Mesendoderm (in vitro differentiated cells): Measurements from ENCODE around the gene MT1G.

ENCODE experiments used
- DNase-seq: peaks from one replicate; pipeline ENCODE4 v3.0.0; 2013
- H2AK5ac ChIP-seq: 2 replicates; pipeline ENCODE4 v1.6.1; 2013; ENCODE audit warnings: low read length, inconsistent platforms
- H2BK120ac ChIP-seq: 2 replicates; pipeline ENCODE4 v1.6.1; 2013; ENCODE audit warnings: low read depth, mild to moderate bottlenecking, low read length, moderate library complexity, mixed read lengths
- H2BK15ac ChIP-seq: replicated peaks from 2 replicates; pipeline ENCODE4 v1.6.1; 2013; ENCODE audit warnings: low read depth, mild to moderate bottlenecking, moderate library complexity
- H2BK5ac ChIP-seq: 2 replicates; pipeline ENCODE4 v1.6.1; 2013; ENCODE audit warnings: low read length, inconsistent platforms
- H3K18ac ChIP-seq: 2 replicates; pipeline ENCODE4 v1.6.1; 2013; ENCODE audit warnings: mild to moderate bottlenecking, low read length, mixed read lengths
- H3K23ac ChIP-seq: one replicate; pipeline ENCODE4 v1.6.1; 2013; ENCODE audit warnings: low read length
- H3K27ac ChIP-seq: 2 replicates; pipeline ENCODE4 v1.5.1; 2013; ENCODE audit warnings: low read depth, mild to moderate bottlenecking, inconsistent platforms, low read length, moderate library complexity
- H3K27me3 ChIP-seq: 2 replicates; pipeline ENCODE4 v1.6.1; 2013; ENCODE audit warnings: low read length, control low read depth, mild to moderate bottlenecking, inconsistent platforms; ENCODE audit not compliant: insufficient read depth, poor library complexity
- H3K36me3 ChIP-seq: 2 replicates; pipeline ENCODE4 v1.6.1; 2013; ENCODE audit warnings: low read length, inconsistent platforms; ENCODE audit not compliant: control insufficient read depth, insufficient read depth
- H3K4ac ChIP-seq: one replicate; pipeline ENCODE4 v1.6.1; 2013; ENCODE audit warnings: low read depth, mild to moderate bottlenecking, low read length, moderate library complexity
- H3K4me1 ChIP-seq: 2 replicates; pipeline ENCODE4 v1.6.1; 2013; ENCODE audit warnings: low read depth, low read length, inconsistent platforms; ENCODE audit not compliant: control insufficient read depth
- H3K4me2 ChIP-seq: 2 replicates; pipeline ENCODE4 v1.6.1; 2013; ENCODE audit warnings: low read length
- H3K4me3 ChIP-seq: 2 replicates; pipeline ENCODE4 v1.5.1; 2013; ENCODE audit warnings: mild to moderate bottlenecking, low read length
- H3K56ac ChIP-seq: one replicate; pipeline ENCODE4 v1.6.1; 2013; ENCODE audit warnings: low read length
- H3K79me1 ChIP-seq: 2 replicates; pipeline ENCODE4 v1.6.1; 2013; ENCODE audit warnings: low read length, inconsistent platforms
- H3K79me2 ChIP-seq: 2 replicates; pipeline ENCODE4 v1.6.1; 2013; ENCODE audit warnings: mild to moderate bottlenecking, low read length; ENCODE audit not compliant: control insufficient read depth, insufficient read depth
- H3K9ac ChIP-seq: 2 replicates; pipeline ENCODE4 v1.6.1; 2013; ENCODE audit warnings: low read length, inconsistent platforms
- H4K5ac ChIP-seq: one replicate; pipeline ENCODE4 v1.6.1; 2013; ENCODE audit warnings: low read length
- H4K8ac ChIP-seq: one replicate; pipeline ENCODE4 v1.6.1; 2013; ENCODE audit warnings: low read depth, mild to moderate bottlenecking, control low read depth, low read length, moderate library complexity
- WGBS: extraction: QIAGEN DNeasy Blood & Tissue Kit; methylation state at CpG from one replicate; pipeline ENCODE4 v1.1.7; 2013; ENCODE audit warnings: low lambda C conversion rate, missing lambda C conversion rate; ENCODE audit not compliant: insufficient coverage; ENCODE audit errors: extremely low coverage; 5-methylcytosine and 5-hydroxymethylcytosine counted together

MT1G gene

GRCh38 chr16:56643080-56643778 is 24.6 kb downstream of the MT1G start:
- Histone ChIP-seq H4K8ac (no peak overlapping the region), H3K79me2 (no peaks in the 10 kb centered on the region), H2BK120ac (no peak overlapping the region), H3K36me3 (no peaks in the 10 kb centered on the region), H2BK15ac (no peak overlapping the region), H3K18ac (no peak overlapping the region), H3K27me3 (peaks cover 91% of the 10 kb centered on the region), H3K4me2 (peak overlapping the region; percentile 22), H2AK5ac (no peak overlapping the region), H3K4me1 (no peaks in the 10 kb centered on the region), H4K5ac (no peak overlapping the region), H2BK5ac (no peak overlapping the region), H3K4ac (no peak overlapping the region), H3K79me1 (no peaks in the 10 kb centered on the region), H3K9ac (no peak overlapping the region), H3K23ac (no peak overlapping the region), H3K4me3 (no peak overlapping the region), H3K56ac (no peak overlapping the region), H3K27ac (no peak overlapping the region)
- DNase-seq: peak; percentile 52
- WGBS: no CpG with 5 or more reads among the region's 42 CpGs

GRCh38 chr16:56641166-56641565 is 26.7 kb downstream of the MT1G start:
- Histone ChIP-seq H3K4me3 (no peak overlapping the region), H3K23ac (no peak overlapping the region), H3K9ac (no peak overlapping the region), H3K27me3 (peaks cover 91% of the 10 kb centered on the region), H2AK5ac (no peak overlapping the region), H2BK15ac (no peak overlapping the region), H2BK120ac (no peak overlapping the region), H4K5ac (no peak overlapping the region), H3K36me3 (no peaks in the 10 kb centered on the region), H3K4ac (no peak overlapping the region), H3K79me1 (no peaks in the 10 kb centered on the region), H2BK5ac (no peak overlapping the region), H3K4me1 (no peaks in the 10 kb centered on the region), H3K4me2 (no peak overlapping the region), H3K18ac (no peak overlapping the region), H4K8ac (no peak overlapping the region), H3K56ac (no peak overlapping the region), H3K79me2 (no peaks in the 10 kb centered on the region), H3K27ac (no peak overlapping the region)
- no peak for DNase-seq
- WGBS: no CpG with 5 or more reads among the region's 2 CpGs

- Histone ChIP-seq H3K4me2 (no peak overlapping the region), H3K18ac (no peak overlapping the region), H3K27me3 (peaks cover 90% of the 10 kb centered on the region), H3K23ac (no peak overlapping the region), H2AK5ac (no peak overlapping the region), H2BK5ac (no peak overlapping the region), H3K4ac (no peak overlapping the region), H3K79me1 (no peaks in the 10 kb centered on the region), H4K8ac (no peak overlapping the region), H3K79me2 (no peaks in the 10 kb centered on the region), H2BK15ac (no peak overlapping the region), H3K36me3 (no peaks in the 10 kb centered on the region), H3K9ac (no peak overlapping the region), H2BK120ac (no peak overlapping the region), H3K4me1 (no peaks in the 10 kb centered on the region), H3K4me3 (no peak overlapping the region), H3K27ac (no peak overlapping the region), H3K56ac (no peak overlapping the region), H4K5ac (no peak overlapping the region)
- no peak for DNase-seq
- no CpG with 5 or more reads among the region's 1 CpG for WGBS
These were observed 27.8 kb downstream of the MT1G start for GRCh38 chr16:56640076-56640475.

GRCh38 chr16:56639045-56639444 is 28.8 kb downstream of the MT1G start:
- H3K18ac ChIP-seq: no peak overlapping the region
- no peak overlapping the region for H3K4ac ChIP-seq
- no peak overlapping the region for H3K27ac ChIP-seq
- H3K23ac ChIP-seq: no peak overlapping the region
- no peak for DNase-seq
- H3K79me1 ChIP-seq: no peaks in the 10 kb centered on the region
- no peak overlapping the region for H2AK5ac ChIP-seq
- peaks cover 90% of the 10 kb centered on the region for H3K27me3 ChIP-seq
- no peak overlapping the region for H3K56ac ChIP-seq
- no peak overlapping the region for H3K9ac ChIP-seq
- no peak overlapping the region for H3K4me2 ChIP-seq
- no peaks in the 10 kb centered on the region for H3K79me2 ChIP-seq
- H4K5ac ChIP-seq: no peak overlapping the region
- H3K36me3 ChIP-seq: no peaks in the 10 kb centered on the region
- H2BK5ac ChIP-seq: no peak overlapping the region
- no CpG with 5 or more reads among the region's 1 CpG for WGBS
- no peak overlapping the region for H2BK15ac ChIP-seq
- no peak overlapping the region for H3K4me3 ChIP-seq
- no peak overlapping the region for H4K8ac ChIP-seq
- H3K4me1 ChIP-seq: no peaks in the 10 kb centered on the region
- no peak overlapping the region for H2BK120ac ChIP-seq

- Histone ChIP-seq H3K4me3 (no peak within 1 kb of the TSS), H3K4me2 (peak within 1 kb of the TSS; percentile 44), H3K18ac (no peak within 1 kb of the TSS), H3K9ac (peak within 1 kb of the TSS; percentile 49), H3K36me3 (no peaks in the 10 kb centered on the region), H3K79me1 (no peaks in the 10 kb centered on the region), H2BK15ac (no peak within 1 kb of the TSS), H3K56ac (peak within 1 kb of the TSS; percentile 64), H3K79me2 (no peaks in the 10 kb centered on the region), H2BK5ac (no peak within 1 kb of the TSS), H3K27me3 (peaks cover 90% of the 10 kb centered on the region), H3K4me1 (no peaks in the 10 kb centered on the region), H4K5ac (no peak within 1 kb of the TSS), H2BK120ac (no peak within 1 kb of the TSS), H4K8ac (no peak within 1 kb of the TSS), H3K4ac (no peak within 1 kb of the TSS), H2AK5ac (no peak within 1 kb of the TSS), H3K27ac (no peak within 1 kb of the TSS), H3K23ac (no peak within 1 kb of the TSS)
- DNase-seq: peak; percentile 45
- no CpG with 5 or more reads among the region's 68 CpGs for WGBS
These were observed 29.8 kb downstream of the MT1G start, which contains the start of gene MT1A for GRCh38 chr16:56637814-56638750. Gene MT1A, plus strand, starts transcription at chr16:56638666. Its CDS starts 73 bp downstream, at chr16:56638739.
